Fibroblast of pulmonary artery (primary cell): Measurements from ENCODE around the gene SNX5.

Source experiments
- DNase-seq: peaks from one replicate; pipeline ENCODE4 v3.0.0-alpha.2; 2010; ENCODE audit warnings: low read depth
- H3K4me3 ChIP-seq: replicated peaks from 2 replicates; pipeline ENCODE4 v1.5.1; 2011; ENCODE audit warnings: low read depth, mild to moderate bottlenecking, control low read depth, low read length, moderate library complexity
- TF ChIP-seq, protein P1 (sequence below): IDR thresholded peaks from 2 replicates; pipeline ENCODE4 v1.5.1; 2011; ENCODE audit warnings: mild to moderate bottlenecking, control low read depth, low read length, inconsistent platforms; ENCODE audit errors: missing control alignments

SNX5 gene

DNA sequence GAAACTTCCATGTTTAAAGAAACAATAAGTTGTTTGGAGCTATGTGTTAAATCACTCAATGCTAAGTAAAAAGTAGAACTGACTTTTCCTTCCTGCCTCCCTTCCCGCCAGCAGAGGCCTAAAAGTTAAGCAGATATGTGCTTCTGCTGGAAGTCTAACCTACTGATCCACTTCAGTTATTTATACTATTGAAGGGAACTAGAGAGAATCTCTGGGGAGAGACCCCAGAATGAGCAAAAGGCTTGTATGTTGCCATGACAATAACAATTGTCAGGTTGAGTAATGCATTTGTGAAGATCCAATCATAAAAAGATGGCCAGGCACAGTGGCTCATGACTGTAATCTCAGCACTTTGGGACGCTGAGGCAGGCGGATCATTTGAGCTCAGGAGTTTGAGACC, 25.0 kb upstream of the SNX5 start:
- DNase-seq, result no peak
- TF ChIP-seq, protein P1, sequence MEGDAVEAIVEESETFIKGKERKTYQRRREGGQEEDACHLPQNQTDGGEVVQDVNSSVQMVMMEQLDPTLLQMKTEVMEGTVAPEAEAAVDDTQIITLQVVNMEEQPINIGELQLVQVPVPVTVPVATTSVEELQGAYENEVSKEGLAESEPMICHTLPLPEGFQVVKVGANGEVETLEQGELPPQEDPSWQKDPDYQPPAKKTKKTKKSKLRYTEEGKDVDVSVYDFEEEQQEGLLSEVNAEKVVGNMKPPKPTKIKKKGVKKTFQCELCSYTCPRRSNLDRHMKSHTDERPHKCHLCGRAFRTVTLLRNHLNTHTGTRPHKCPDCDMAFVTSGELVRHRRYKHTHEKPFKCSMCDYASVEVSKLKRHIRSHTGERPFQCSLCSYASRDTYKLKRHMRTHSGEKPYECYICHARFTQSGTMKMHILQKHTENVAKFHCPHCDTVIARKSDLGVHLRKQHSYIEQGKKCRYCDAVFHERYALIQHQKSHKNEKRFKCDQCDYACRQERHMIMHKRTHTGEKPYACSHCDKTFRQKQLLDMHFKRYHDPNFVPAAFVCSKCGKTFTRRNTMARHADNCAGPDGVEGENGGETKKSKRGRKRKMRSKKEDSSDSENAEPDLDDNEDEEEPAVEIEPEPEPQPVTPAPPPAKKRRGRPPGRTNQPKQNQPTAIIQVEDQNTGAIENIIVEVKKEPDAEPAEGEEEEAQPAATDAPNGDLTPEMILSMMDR, result no peak
- no peak overlapping the region for H3K4me3 ChIP-seq

DNA sequence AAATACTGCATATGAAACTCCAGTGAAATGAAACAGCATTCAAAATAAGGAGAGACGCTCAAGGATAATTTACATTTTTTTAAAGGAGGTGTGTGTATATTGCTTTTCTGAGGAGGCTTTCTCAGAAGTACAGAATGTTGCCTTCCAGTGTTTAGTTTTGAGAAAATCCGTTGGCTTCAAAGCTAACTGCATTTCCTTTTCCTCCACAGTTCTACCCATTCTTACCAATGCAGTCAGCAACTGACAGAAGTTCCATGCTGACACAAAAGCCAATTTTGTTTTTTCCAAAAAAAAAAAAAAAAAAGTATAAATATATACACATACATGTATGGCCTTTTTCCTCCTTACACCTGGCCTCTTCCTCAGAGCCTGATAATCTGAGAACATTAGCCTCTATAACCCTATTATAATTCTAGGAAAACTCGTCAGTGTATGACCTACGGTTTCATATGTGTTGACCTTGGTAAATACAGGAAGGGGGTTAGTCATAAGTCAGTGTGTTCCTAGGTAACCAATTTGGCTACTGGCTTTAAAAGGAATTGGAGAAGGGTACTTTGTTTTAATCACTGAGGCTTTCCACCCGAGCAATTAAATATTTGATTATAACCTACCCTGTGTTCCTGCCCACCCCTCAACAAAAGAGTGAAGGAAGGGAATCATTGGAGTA, 24.4 kb upstream of the SNX5 start:
- no peak overlapping the region for H3K4me3 ChIP-seq
- DNase-seq, result peak; percentile 35
- TF ChIP-seq, protein P1, result no peak

DNA sequence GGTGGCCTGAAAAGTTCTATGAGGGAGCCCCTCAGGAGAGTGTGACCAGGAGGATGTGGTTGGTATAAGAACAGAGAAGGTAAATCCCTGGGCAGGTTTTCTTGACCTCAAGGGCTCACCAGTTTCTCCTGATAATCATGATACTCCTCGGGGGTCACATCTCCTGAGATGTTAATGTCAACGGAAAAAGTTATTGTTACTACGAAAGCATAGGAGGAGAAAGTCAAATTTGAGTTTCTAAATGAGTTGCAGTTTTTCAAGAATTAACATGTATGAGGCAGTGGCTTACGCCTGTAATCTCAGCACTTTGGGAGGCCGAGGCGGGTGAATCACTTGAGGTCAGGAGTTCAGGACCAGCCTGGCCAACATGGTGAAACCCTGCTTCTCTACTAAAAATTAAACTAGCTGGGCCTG, 23.6 kb upstream of the SNX5 start:
- no peak overlapping the region for H3K4me3 ChIP-seq
- TF ChIP-seq, protein P1, result no peak
- no peak for DNase-seq

DNA sequence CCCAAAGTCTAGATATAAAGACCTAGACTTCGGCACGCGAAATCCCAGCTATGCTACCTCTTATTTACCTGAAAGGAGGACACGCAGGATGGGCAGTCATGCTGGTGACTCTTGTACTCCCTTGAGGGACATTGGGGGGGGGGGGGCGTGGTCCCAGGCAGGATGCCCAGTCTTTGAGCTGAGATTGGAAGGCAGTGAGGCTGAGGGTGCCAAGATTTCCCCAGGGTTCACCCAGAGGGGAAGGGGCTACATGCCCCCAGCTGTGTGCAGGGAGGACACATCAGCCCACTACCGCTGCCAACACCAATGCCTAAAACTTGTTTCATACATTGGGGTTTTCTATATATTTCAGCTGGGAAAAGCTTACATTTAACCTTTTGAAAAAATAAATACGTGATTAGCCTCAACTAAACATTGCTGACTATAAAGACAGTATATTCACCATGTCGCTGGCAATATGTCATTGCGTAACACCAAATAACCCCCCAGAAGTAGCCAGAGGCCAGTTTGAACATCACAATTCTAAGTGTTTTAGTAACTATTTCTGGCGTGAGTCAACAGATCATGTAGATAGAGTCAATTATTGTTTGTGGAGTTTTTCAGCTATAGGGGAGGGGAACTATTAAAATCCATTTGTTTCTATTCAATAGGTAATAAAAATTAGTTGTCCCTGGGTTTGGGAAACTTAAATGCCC, 21.8 kb upstream of the SNX5 start:
- DNase-seq, result no peak
- H3K4me3 ChIP-seq, result no peak overlapping the region
- TF ChIP-seq, protein P1, result no peak

DNA sequence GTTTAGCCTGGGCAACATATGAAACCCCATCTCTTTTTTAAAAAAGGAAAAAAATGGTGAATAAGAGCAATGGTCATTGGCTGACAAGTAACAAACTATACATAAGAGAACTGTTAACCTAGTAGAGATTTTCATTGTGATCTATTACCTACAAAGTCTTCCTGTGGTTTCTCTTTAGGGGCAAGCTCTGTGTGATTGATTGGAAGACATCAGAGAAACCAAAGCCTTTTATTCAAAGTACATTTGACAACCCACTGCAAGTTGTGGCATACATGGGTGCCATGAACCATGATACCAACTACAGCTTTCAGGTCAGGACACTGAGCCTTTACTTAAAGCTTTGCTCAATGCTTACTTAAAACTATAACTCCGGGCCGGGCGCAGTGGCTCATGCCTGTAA, 19.4 kb upstream of the SNX5 start:
- TF ChIP-seq, protein P1, result no peak
- no peak overlapping the region for H3K4me3 ChIP-seq
- DNase-seq, result no peak

DNA sequence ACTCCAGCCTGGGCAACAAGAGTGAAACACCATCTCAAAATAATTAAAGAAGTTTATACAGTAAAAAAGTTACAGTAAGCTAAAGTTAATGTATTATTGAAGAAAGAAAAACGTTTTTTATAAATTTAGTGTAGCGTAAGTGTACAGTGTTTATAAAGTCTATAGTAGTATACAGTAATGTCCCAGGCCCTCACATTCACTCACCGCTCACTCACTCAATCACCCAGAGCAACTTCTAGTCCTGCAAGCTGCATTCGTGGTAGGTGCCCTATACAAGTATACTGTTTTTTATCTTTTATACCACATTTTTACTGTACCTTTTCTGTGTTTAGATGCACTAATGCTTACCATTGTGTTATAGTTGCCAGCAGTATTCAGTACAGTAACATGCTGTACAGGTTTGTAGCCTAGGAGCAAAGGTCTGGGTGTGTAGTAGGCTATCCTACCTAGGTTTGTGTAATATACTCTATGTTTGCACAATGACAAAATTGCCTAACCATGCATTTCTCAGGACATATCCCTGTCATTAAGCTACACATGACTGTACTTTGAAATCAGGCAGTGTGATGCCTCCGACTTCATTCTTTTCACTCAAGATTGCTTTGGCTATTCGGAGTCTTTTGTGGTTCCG, 16.9 kb upstream of the SNX5 start:
- H3K4me3 ChIP-seq, result no peak overlapping the region
- TF ChIP-seq, protein P1, result no peak
- no peak for DNase-seq
